K562 (cell line): Measurements from ENCODE around the gene BTG2. TPM values are rescaled to one million over a fixed set of nuclear protein-coding genes. Genes with fewer than 3 reads are reported as not detected.
A peak's percentile ranks its signal among the peaks of the same experiment; 100 is the strongest.

Source experiments
- ADNP ChIP-seq: fragments of 200-800 bp; sonication (Bioruptor generic); IDR thresholded peaks from 2 replicates; pipeline ENCODE4 v1.6.1; 2016; ENCODE audit warnings: missing genetic modification characterization, missing compliant biosample characterization
- KDM4B ChIP-seq, 2 experiments: fragments of 450-650 bp in 1 of 2; sonication (generic) in 1 of 2; IDR thresholded peaks; 2 replicates each; pipeline ENCODE4 v1.6.1; 2016 to 2017; ENCODE audit warnings: borderline replicate concordance in 2 of 2, antibody characterized with exemption in 1 of 2, low read depth in 1 of 2, mild to moderate bottlenecking in 1 of 2
- LARP7 ChIP-seq: fragments of 450-650 bp; IDR thresholded peaks from 2 replicates; pipeline ENCODE4 v1.6.1; 2016
- MEF2D ChIP-seq: conservative IDR thresholded peaks from 2 replicates; pipeline ENCODE4 v1.6.1; 2016; ENCODE audit warnings: low read depth, missing genetic modification characterization, missing compliant biosample characterization
- PHF20 ChIP-seq: fragments of 450-650 bp; IDR thresholded peaks from 2 replicates; pipeline ENCODE4 v1.6.1; 2018; ENCODE audit not compliant: partially characterized antibody
- PHF21A ChIP-seq: fragments of 450-650 bp; IDR thresholded peaks from 2 replicates; pipeline ENCODE4 v1.6.1; 2017; ENCODE audit warnings: low read depth, borderline replicate concordance
- PML ChIP-seq: IDR thresholded peaks from 2 replicates; pipeline ENCODE4 v1.6.1; 2012; ENCODE audit warnings: low read length, inconsistent platforms
- POLR2A ChIP-seq: fragments of 450-650 bp; conservative IDR thresholded peaks from 2 replicates; pipeline ENCODE4 v1.6.1; 2016
- TRIM28 ChIP-seq: fragments of 450-650 bp; IDR thresholded peaks from 2 replicates; pipeline ENCODE4 v1.6.1; 2017
- ZNF23 ChIP-seq: fragments of 250-450 bp; sonication (Bioruptor Pico); IDR thresholded peaks from 2 replicates; pipeline ENCODE4 v1.4.0; 2020; ENCODE audit warnings: mild to moderate bottlenecking
- ZNF668 ChIP-seq: fragments of 250-450 bp; sonication (Bioruptor Pico); IDR thresholded peaks from 2 replicates; pipeline ENCODE4 v1.8.0; 2022; ENCODE audit warnings: mild to moderate bottlenecking, inconsistent platforms
- ZNF830 ChIP-seq: fragments of 250-450 bp; sonication (Bioruptor Pico); IDR thresholded peaks from 2 replicates; pipeline ENCODE4 v1.5.0; 2021; ENCODE audit warnings: mild to moderate bottlenecking
- polyA plus RNA-seq, 8 experiments: library from polyadenylated mRNA; depleted of rRNA in 4 of 8; stranded (reverse) in 5 of 8; unstranded in 3 of 8; fragments of >200 nt; fragmentation: Nextera tagmentation in 2 of 8; fragmentation: Illumina TruSeq in 1 of 8; extraction: Ambion mirVana in 2 of 8; extraction: Trizol in 1 of 8; gene quantifications; 2 replicates each; pipeline versions ENCODE4 v1.2.1 to v1.2.3, GENCODE V29; 2011 to 2014; ENCODE audit warnings: inconsistent platforms in 1 of 8, missing spikeins in 1 of 8
- total RNA-seq, 7 experiments: library from RNA; depleted of rRNA in 6 of 7; stranded (reverse); fragments of >200 nt in 6 of 7; fragmentation: Illumina TruSeq in 2 of 7; extraction: Trizol in 2 of 7; gene quantifications; 2 replicates each; pipeline versions ENCODE4 v1.2.1 to v1.2.3, GENCODE V29; 2011 to 2021; ENCODE audit warnings: low replicate concordance in 1 of 7
- TF ChIP-seq, protein P1 (sequence below): sonication (generic); formaldehyde crosslinking; IDR thresholded peaks from 2 replicates; pipeline ENCODE4 v1.8.0; 2022; ENCODE audit warnings: missing genetic modification reagents, mild to moderate bottlenecking, moderate library complexity, borderline replicate concordance
- TF ChIP-seq, protein P2 (sequence below), 2 experiments: fragments of 450-650 bp; IDR thresholded peaks; 2 replicates each; pipeline ENCODE4 v1.6.1; 2016
- TF ChIP-seq, protein P3 (sequence below): fragments of 450-650 bp; conservative IDR thresholded peaks from 2 replicates; pipeline ENCODE4 v1.6.1; 2016; ENCODE audit warnings: missing genetic modification characterization, low read depth, mild to moderate bottlenecking, missing compliant biosample characterization, moderate library complexity
- TF ChIP-seq, protein P4 (sequence below): fragments of 200-800 bp; sonication (Bioruptor generic); IDR thresholded peaks from 2 replicates; pipeline ENCODE4 v1.6.1; 2017; ENCODE audit warnings: missing genetic modification characterization, missing compliant biosample characterization
- TF ChIP-seq, protein P5 (sequence below), 3 experiments: fragments of 200-800 bp in 1 of 3; fragments of 250-450 bp in 1 of 3; fragments of 450-650 bp in 1 of 3; sonication (Bioruptor Pico) in 1 of 3; sonication (Bioruptor generic) in 1 of 3; formaldehyde crosslinking in 1 of 3; IDR thresholded peaks; 2 replicates each; pipeline versions ENCODE4 v1.6.1 to v1.8.0; 2016 to 2022; ENCODE audit warnings: mild to moderate bottlenecking in 2 of 3, missing genetic modification characterization in 2 of 3, missing compliant biosample characterization in 1 of 3, moderate library complexity in 1 of 3

BTG2 gene
- total and polyA plus RNA-seq, 9 of the 15 experiments (the other 6 are each of a cell fraction or from before 2014, with no cell fraction given): 2.3 to 41.9 (median 8.7) TPM

DNA sequence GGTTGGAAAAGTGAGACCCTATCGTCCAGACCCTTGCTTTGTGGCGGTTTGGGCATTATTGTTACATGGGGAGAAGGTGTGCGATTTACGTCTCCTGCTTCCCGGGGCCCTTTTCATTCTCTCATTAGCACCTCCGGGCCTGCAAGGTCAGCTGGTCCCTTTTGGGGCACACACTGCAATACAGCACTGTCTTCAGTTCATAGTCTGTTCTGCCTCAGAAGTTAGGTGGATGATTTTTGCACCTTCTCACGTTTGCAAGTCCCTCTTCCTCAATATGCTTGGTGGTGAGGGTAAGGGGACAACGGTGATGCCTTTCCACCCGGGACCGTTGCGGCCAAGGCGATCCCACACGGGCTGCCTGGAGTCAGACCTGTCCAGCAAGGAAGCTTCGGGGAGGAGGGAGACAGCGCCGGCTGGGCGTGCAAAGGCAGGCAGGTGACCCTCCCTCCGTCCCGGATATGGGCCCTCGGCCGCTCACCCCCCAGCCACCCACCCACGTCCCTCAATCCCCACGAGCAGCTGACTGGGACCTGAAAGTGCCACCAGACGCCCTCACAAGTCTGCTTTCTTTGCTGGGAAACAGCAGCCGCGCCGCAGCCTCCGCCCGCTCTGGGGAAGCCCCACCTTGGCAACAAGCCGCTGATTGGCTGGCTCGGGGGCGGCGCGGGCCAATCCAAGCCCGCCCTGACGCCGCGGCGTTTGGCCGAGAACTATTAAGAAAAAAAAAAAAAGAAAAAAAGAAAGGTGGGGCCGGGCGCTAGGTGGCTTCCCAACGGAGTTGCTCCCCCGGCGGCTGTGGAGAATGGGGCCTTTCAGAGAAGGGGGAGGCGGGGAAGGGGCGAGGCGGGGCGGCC lies 21.7 kb downstream of the BTG2 start (continued):
- TF ChIP-seq TRIM28 (no peak), PML (no peak), POLR2A (peak; percentile 43; the same call in 1 of the 2 replicates), LARP7 (no peak), ZNF23 (CRISPR knock-in tag) (no peak), ZNF668 (CRISPR knock-in tag) (no peak), ADNP (no peak), PHF21A (no peak), PHF20 (peak; percentile 28), MEF2D (tag) (0 out of 2 replicates have a peak, but pooled peaks have one; percentile 28), ZNF830 (CRISPR knock-in tag) (0 out of 2 replicates have a peak, but pooled peaks have one; percentile 68), KDM4B (IDR thresholded peaks at IDR 0.05; ENCODE audit: borderline replicate concordance in 2 of 2, low read depth in 1 of 2) (0 out of 4 replicates have a peak, but pooled peaks of 1 of the 2 experiments have one; percentile 58)
- TF ChIP-seq, protein P1, sequence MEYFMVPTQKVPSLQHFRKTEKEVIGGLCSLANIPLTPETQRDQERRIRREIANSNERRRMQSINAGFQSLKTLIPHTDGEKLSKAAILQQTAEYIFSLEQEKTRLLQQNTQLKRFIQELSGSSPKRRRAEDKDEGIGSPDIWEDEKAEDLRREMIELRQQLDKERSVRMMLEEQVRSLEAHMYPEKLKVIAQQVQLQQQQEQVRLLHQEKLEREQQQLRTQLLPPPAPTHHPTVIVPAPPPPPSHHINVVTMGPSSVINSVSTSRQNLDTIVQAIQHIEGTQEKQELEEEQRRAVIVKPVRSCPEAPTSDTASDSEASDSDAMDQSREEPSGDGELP (CRISPR knock-in tag): peak; percentile 86; the same call in 1 of the 2 replicates
- TF ChIP-seq, protein P2, sequence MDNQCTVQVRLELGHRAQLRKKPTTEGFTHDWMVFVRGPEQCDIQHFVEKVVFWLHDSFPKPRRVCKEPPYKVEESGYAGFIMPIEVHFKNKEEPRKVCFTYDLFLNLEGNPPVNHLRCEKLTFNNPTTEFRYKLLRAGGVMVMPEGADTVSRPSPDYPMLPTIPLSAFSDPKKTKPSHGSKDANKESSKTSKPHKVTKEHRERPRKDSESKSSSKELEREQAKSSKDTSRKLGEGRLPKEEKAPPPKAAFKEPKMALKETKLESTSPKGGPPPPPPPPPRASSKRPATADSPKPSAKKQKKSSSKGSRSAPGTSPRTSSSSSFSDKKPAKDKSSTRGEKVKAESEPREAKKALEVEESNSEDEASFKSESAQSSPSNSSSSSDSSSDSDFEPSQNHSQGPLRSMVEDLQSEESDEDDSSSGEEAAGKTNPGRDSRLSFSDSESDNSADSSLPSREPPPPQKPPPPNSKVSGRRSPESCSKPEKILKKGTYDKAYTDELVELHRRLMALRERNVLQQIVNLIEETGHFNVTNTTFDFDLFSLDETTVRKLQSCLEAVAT (IDR thresholded peaks at IDR 0.05): 0 out of 4 replicates have a peak, but pooled peaks of 1 of the 2 experiments have one; percentile 39
- TF ChIP-seq, protein P3, sequence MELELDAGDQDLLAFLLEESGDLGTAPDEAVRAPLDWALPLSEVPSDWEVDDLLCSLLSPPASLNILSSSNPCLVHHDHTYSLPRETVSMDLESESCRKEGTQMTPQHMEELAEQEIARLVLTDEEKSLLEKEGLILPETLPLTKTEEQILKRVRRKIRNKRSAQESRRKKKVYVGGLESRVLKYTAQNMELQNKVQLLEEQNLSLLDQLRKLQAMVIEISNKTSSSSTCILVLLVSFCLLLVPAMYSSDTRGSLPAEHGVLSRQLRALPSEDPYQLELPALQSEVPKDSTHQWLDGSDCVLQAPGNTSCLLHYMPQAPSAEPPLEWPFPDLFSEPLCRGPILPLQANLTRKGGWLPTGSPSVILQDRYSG (tag): no peak
- TF ChIP-seq, protein P4, sequence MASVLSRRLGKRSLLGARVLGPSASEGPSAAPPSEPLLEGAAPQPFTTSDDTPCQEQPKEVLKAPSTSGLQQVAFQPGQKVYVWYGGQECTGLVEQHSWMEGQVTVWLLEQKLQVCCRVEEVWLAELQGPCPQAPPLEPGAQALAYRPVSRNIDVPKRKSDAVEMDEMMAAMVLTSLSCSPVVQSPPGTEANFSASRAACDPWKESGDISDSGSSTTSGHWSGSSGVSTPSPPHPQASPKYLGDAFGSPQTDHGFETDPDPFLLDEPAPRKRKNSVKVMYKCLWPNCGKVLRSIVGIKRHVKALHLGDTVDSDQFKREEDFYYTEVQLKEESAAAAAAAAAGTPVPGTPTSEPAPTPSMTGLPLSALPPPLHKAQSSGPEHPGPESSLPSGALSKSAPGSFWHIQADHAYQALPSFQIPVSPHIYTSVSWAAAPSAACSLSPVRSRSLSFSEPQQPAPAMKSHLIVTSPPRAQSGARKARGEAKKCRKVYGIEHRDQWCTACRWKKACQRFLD (CRISPR knock-in tag): no peak
- TF ChIP-seq, protein P5, sequence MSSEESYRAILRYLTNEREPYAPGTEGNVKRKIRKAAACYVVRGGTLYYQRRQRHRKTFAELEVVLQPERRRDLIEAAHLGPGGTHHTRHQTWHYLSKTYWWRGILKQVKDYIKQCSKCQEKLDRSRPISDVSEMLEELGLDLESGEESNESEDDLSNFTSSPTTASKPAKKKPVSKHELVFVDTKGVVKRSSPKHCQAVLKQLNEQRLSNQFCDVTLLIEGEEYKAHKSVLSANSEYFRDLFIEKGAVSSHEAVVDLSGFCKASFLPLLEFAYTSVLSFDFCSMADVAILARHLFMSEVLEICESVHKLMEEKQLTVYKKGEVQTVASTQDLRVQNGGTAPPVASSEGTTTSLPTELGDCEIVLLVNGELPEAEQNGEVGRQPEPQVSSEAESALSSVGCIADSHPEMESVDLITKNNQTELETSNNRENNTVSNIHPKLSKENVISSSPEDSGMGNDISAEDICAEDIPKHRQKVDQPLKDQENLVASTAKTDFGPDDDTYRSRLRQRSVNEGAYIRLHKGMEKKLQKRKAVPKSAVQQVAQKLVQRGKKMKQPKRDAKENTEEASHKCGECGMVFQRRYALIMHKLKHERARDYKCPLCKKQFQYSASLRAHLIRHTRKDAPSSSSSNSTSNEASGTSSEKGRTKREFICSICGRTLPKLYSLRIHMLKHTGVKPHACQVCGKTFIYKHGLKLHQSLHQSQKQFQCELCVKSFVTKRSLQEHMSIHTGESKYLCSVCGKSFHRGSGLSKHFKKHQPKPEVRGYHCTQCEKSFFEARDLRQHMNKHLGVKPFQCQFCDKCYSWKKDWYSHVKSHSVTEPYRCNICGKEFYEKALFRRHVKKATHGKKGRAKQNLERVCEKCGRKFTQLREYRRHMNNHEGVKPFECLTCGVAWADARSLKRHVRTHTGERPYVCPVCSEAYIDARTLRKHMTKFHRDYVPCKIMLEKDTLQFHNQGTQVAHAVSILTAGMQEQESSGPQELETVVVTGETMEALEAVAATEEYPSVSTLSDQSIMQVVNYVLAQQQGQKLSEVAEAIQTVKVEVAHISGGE (CRISPR knock-in tag; IDR thresholded peaks at IDR 0.05): no peak
